ENCODE results near the gene CELF4.

CELF4 gene

GRCh38 chr18:37546651-37547050 lies 18.9 kb downstream of the CELF4 start:
- DNase-seq (ENCODE audit: low read depth): no peak

- DNase-seq (ENCODE audit: low read depth): no peak
Measured at GRCh38 chr18:37546272-37546537, 19.4 kb downstream of the CELF4 start.

GRCh38 chr18:37545461-37546271 lies 19.9 kb downstream of the CELF4 start:
- DNase-seq (ENCODE audit: low read depth): no peak

GRCh38 chr18:37544713-37545112 lies 20.9 kb downstream of the CELF4 start:
- no peak for DNase-seq (ENCODE audit: low read depth)

- no peak for DNase-seq (ENCODE audit: low read depth)
Measured at GRCh38 chr18:37544217-37544616, 21.4 kb downstream of the CELF4 start.

GRCh38 chr18:37543321-37543720 lies 22.3 kb downstream of the CELF4 start:
- DNase-seq (ENCODE audit: low read depth): no peak

GRCh38 chr18:37541517-37541916 lies 24.1 kb downstream of the CELF4 start:
- DNase-seq (ENCODE audit: low read depth): no peak

GRCh38 chr18:37540424-37541138 lies 25.0 kb downstream of the CELF4 start:
- DNase-seq (ENCODE audit: low read depth): no peak

GRCh38 chr18:37539236-37539635 lies 26.4 kb downstream of the CELF4 start:
- no peak for DNase-seq (ENCODE audit: low read depth)

GRCh38 chr18:37538526-37539205 lies 26.9 kb downstream of the CELF4 start:
- DNase-seq (ENCODE audit: low read depth): no peak

- peak; percentile 23 for DNase-seq (ENCODE audit: low read depth)
Measured at GRCh38 chr18:37537868-37538525, 27.6 kb downstream of the CELF4 start.

- DNase-seq (ENCODE audit: low read depth): no peak
Measured at GRCh38 chr18:37536656-37537055, 28.9 kb downstream of the CELF4 start.

GRCh38 chr18:37535968-37536367 lies 29.6 kb downstream of the CELF4 start:
- peak; percentile 4 for DNase-seq (ENCODE audit: low read depth)

- no peak for DNase-seq (ENCODE audit: low read depth)
Measured at GRCh38 chr18:37534627-37535026, 31.0 kb downstream of the CELF4 start.

GRCh38 chr18:37533647-37534584 lies 31.7 kb downstream of the CELF4 start:
- DNase-seq (ENCODE audit: low read depth): no peak

GRCh38 chr18:37532917-37533316 lies 32.7 kb downstream of the CELF4 start:
- no peak for DNase-seq (ENCODE audit: low read depth)

- DNase-seq (ENCODE audit: low read depth): no peak
Measured at GRCh38 chr18:37529863-37530262, 35.7 kb downstream of the CELF4 start.

GRCh38 chr18:37529296-37529695 lies 36.3 kb downstream of the CELF4 start:
- no peak for DNase-seq (ENCODE audit: low read depth)

- DNase-seq (ENCODE audit: low read depth): no peak
Measured at GRCh38 chr18:37527395-37527794, 38.2 kb downstream of the CELF4 start.

- DNase-seq (ENCODE audit: low read depth): no peak
Measured at GRCh38 chr18:37525262-37525585, 40.4 kb downstream of the CELF4 start.

- no peak for DNase-seq (ENCODE audit: low read depth)
Measured at GRCh38 chr18:37524498-37525261, 40.9 kb downstream of the CELF4 start.
